WTC11 (cell line): ENCODE measurements around the gene ZNF516. TPM values are rescaled to one million over a fixed set of nuclear protein-coding genes. Genes with fewer than 3 reads are reported as not detected.

ENCODE experiments used
- ATAC-seq: fragments of 200-7000 bp; cut with Tn5 transposase; 2 replicates; pipeline ENCODE4 v1.10.0; 2021; ENCODE audit warnings: mild to moderate bottlenecking, moderate library complexity
- CTCF ChIA-PET: fragments of 300-600 bp; sonication (Branson Sonifier 250); formaldehyde crosslinking; loops from one replicate; lab custom pipeline; 2021; ENCODE audit warnings: antibody characterized with exemption; lab: Charles Lee
- POLR2A ChIA-PET: fragments of 350-600 bp; sonication (Branson Sonifier 250); formaldehyde crosslinking; loops from one replicate; lab custom pipeline; 2021; ENCODE audit warnings: antibody characterized with exemption; lab: Charles Lee
- DNase-seq: peaks from one replicate; pipeline ENCODE4 v3.0.0; 2021; ENCODE audit warnings: low spot score
- H3K27ac Mint-ChIP-seq: 2 replicates; pipeline ENCODE4 v1.8.0; 2021; ENCODE audit warnings: mixed read lengths
- H3K27me3 Mint-ChIP-seq: 2 replicates; pipeline ENCODE4 v1.8.0; 2021; ENCODE audit warnings: low read depth, mild to moderate bottlenecking, moderate library complexity, mixed read lengths
- H3K36me3 Mint-ChIP-seq: 2 replicates; pipeline ENCODE4 v1.8.0; 2021; ENCODE audit warnings: mixed read lengths
- H3K4me1 Mint-ChIP-seq: 2 replicates; pipeline ENCODE4 v1.8.0; 2022; ENCODE audit warnings: mixed read lengths
- H3K4me3 Mint-ChIP-seq: 2 replicates; pipeline ENCODE4 v1.8.0; 2021; ENCODE audit warnings: mild to moderate bottlenecking, moderate library complexity, mixed read lengths
- H3K9me3 Mint-ChIP-seq: 2 replicates; pipeline ENCODE4 v1.8.0; 2021; ENCODE audit warnings: mixed read lengths
- ARID4B ChIP-seq: sonication (generic); formaldehyde crosslinking; IDR thresholded peaks from 2 replicates; pipeline ENCODE4 v1.8.0; 2023; ENCODE audit warnings: missing genetic modification reagents, mild to moderate bottlenecking, borderline replicate concordance
- FOXP1 ChIP-seq: sonication (generic); formaldehyde crosslinking; IDR thresholded peaks from 2 replicates; pipeline ENCODE4 v1.8.0; 2022; ENCODE audit warnings: missing genetic modification reagents, mild to moderate bottlenecking, moderate library complexity, borderline replicate concordance
- JAZF1 ChIP-seq: fragments of 250-450 bp; sonication (Bioruptor Pico); IDR thresholded peaks from 2 replicates; pipeline ENCODE4 v1.9.0; 2021; ENCODE audit warnings: moderate library complexity, mild to moderate bottlenecking, inconsistent platforms
- MYBL2 ChIP-seq: sonication (generic); formaldehyde crosslinking; IDR thresholded peaks from 2 replicates; pipeline ENCODE4 v1.8.1; 2023; ENCODE audit warnings: mild to moderate bottlenecking, moderate library complexity, missing genetic modification reagents
- OVOL2 ChIP-seq: fragments of 250-450 bp; sonication (Bioruptor Pico); IDR thresholded peaks from 2 replicates; pipeline ENCODE4 v1.9.0; 2021; ENCODE audit warnings: mild to moderate bottlenecking, borderline replicate concordance
- PRDM15 ChIP-seq: sonication (generic); formaldehyde crosslinking; IDR thresholded peaks from 2 replicates; pipeline ENCODE4 v1.8.0; 2022; ENCODE audit warnings: missing genetic modification reagents
- TP53 ChIP-seq: sonication (generic); formaldehyde crosslinking; IDR thresholded peaks from 2 replicates; pipeline ENCODE4 v1.8.1; 2023; ENCODE audit warnings: mild to moderate bottlenecking, missing genetic modification reagents
- ZNF121 ChIP-seq: sonication (generic); formaldehyde crosslinking; IDR thresholded peaks from 2 replicates; pipeline ENCODE4 v1.8.0; 2023; ENCODE audit warnings: missing genetic modification reagents
- ZNF232 ChIP-seq: sonication (generic); formaldehyde crosslinking; IDR thresholded peaks from 2 replicates; pipeline ENCODE4 v1.8.0; 2022; ENCODE audit warnings: mild to moderate bottlenecking, missing genetic modification reagents
- total RNA-seq: library from RNA; stranded (reverse); gene quantifications from 3 replicates; pipeline ENCODE4 v1.2.3, GENCODE V29; 2021
- TF ChIP-seq, protein P1 (sequence below): fragments of 250-450 bp; sonication (Bioruptor Pico); IDR thresholded peaks from 2 replicates; pipeline ENCODE4 v1.8.0; 2021; ENCODE audit warnings: mild to moderate bottlenecking
- TF ChIP-seq, protein P2 (sequence below): fragments of 250-450 bp; sonication (Bioruptor Pico); IDR thresholded peaks from 2 replicates; pipeline ENCODE4 v1.9.0; 2021; ENCODE audit warnings: mild to moderate bottlenecking, borderline replicate concordance
- TF ChIP-seq, protein P3 (sequence below): sonication (generic); formaldehyde crosslinking; IDR thresholded peaks from 2 replicates; pipeline ENCODE4 v1.8.0; 2022; ENCODE audit warnings: mild to moderate bottlenecking, missing genetic modification reagents

ZNF516 gene
- total RNA-seq, 1 experiment from 2014 or later, result 58.6 TPM

DNA sequence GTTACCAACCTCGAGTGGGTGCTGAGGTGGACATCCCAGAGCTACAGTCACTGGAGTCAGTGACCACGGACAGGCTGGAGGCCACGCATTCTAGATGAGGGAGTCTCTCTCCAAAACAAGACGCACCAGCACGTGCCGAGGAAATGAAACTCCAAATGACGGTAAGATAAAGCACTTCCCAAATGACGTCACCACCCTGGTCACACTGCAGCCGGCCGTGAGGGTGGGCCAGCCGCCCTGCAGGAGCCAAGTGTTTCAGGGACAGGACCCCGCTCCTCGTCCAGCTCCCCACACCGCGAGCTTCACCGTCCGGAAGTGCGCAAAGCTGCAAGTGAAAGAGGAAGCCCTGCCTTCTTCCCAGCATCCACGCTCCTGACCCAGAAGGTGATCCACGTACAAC is 99.4 kb downstream of the ZNF516 start:
- POLR2A ChIA-PET, result no interaction called here
- H3K27ac Mint-ChIP-seq, result peak overlapping the region; percentile 31; the same call in 1 of the 2 replicates
- H3K36me3 Mint-ChIP-seq, result peaks cover 2% of the 10 kb centered on the region; the same call in 1 of the 2 replicates
- TF ChIP-seq FOXP1 (CRISPR knock-in tag) (no peak), OVOL2 (no peak), JAZF1 (no peak), MYBL2 (CRISPR knock-in tag) (no peak), TP53 (no peak), ZNF121 (CRISPR knock-in tag) (no peak), ZNF232 (no peak)
- TF ChIP-seq, protein P1, sequence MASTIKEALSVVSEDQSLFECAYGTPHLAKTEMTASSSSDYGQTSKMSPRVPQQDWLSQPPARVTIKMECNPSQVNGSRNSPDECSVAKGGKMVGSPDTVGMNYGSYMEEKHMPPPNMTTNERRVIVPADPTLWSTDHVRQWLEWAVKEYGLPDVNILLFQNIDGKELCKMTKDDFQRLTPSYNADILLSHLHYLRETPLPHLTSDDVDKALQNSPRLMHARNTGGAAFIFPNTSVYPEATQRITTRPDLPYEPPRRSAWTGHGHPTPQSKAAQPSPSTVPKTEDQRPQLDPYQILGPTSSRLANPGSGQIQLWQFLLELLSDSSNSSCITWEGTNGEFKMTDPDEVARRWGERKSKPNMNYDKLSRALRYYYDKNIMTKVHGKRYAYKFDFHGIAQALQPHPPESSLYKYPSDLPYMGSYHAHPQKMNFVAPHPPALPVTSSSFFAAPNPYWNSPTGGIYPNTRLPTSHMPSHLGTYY, result no peak
- TF ChIP-seq, protein P2, sequence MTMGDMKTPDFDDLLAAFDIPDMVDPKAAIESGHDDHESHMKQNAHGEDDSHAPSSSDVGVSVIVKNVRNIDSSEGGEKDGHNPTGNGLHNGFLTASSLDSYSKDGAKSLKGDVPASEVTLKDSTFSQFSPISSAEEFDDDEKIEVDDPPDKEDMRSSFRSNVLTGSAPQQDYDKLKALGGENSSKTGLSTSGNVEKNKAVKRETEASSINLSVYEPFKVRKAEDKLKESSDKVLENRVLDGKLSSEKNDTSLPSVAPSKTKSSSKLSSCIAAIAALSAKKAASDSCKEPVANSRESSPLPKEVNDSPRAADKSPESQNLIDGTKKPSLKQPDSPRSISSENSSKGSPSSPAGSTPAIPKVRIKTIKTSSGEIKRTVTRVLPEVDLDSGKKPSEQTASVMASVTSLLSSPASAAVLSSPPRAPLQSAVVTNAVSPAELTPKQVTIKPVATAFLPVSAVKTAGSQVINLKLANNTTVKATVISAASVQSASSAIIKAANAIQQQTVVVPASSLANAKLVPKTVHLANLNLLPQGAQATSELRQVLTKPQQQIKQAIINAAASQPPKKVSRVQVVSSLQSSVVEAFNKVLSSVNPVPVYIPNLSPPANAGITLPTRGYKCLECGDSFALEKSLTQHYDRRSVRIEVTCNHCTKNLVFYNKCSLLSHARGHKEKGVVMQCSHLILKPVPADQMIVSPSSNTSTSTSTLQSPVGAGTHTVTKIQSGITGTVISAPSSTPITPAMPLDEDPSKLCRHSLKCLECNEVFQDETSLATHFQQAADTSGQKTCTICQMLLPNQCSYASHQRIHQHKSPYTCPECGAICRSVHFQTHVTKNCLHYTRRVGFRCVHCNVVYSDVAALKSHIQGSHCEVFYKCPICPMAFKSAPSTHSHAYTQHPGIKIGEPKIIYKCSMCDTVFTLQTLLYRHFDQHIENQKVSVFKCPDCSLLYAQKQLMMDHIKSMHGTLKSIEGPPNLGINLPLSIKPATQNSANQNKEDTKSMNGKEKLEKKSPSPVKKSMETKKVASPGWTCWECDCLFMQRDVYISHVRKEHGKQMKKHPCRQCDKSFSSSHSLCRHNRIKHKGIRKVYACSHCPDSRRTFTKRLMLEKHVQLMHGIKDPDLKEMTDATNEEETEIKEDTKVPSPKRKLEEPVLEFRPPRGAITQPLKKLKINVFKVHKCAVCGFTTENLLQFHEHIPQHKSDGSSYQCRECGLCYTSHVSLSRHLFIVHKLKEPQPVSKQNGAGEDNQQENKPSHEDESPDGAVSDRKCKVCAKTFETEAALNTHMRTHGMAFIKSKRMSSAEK (CRISPR knock-in tag), result no peak
- TF ChIP-seq, protein P3, sequence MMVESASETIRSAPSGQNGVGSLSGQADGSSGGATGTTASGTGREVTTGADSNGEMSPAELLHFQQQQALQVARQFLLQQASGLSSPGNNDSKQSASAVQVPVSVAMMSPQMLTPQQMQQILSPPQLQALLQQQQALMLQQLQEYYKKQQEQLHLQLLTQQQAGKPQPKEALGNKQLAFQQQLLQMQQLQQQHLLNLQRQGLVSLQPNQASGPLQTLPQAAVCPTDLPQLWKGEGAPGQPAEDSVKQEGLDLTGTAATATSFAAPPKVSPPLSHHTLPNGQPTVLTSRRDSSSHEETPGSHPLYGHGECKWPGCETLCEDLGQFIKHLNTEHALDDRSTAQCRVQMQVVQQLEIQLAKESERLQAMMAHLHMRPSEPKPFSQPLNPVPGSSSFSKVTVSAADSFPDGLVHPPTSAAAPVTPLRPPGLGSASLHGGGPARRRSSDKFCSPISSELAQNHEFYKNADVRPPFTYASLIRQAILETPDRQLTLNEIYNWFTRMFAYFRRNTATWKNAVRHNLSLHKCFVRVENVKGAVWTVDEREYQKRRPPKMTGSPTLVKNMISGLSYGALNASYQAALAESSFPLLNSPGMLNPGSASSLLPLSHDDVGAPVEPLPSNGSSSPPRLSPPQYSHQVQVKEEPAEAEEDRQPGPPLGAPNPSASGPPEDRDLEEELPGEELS (CRISPR knock-in tag), result no peak
- H3K9me3 Mint-ChIP-seq, result no peaks in the 10 kb centered on the region
- no peak overlapping the region for H3K4me3 Mint-ChIP-seq
- ATAC-seq (no peak), DNase-seq (no peak)
- H3K27me3 Mint-ChIP-seq, result no peaks in the 10 kb centered on the region
- peaks cover 41% of the 10 kb centered on the region for H3K4me1 Mint-ChIP-seq
- CTCF ChIA-PET, result interaction anchor here (1.2 to 1.8 kb wide), 2 partner anchors 15 to 315 kb away, joined by 5 to 7 read pairs; no protein-coding TSS in a partner anchor

DNA sequence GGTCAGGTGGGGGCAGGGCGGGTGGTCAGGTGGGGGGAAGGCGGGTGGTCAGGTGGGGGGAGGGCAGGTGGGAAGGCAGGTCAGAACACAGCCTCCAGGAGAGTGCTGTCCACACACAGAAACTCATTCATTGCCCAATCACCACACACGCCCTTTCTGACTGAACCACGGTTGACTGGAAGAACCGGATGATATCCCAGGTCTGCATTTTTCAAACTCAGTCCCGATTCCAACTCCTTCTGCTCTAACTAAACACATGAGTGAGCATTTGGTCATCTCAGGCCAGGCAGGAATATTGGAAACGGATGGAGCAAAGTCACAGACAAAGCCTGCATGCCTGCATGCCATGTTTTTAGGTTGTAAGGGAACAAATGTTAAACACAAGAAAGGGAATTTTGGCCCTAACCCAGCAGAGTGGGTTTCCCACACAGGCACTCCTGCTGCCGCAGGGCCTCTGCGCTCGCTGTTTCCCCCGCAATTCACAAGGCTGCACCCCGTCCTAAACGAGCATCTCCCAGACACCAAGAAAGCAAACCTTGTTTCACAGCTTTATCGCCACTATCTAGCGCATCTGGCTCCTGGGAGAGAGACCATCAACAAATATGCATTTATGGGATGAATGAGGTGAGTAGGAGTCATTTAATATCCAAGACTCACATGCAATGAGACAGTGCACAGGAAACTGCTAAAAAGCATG is 100.1 kb downstream of the ZNF516 start:
- Mint-ChIP-seq H3K36me3 (peaks cover 2% of the 10 kb centered on the region; the same call in 1 of the 2 replicates), H3K9me3 (no peaks in the 10 kb centered on the region), H3K4me3 (no peak overlapping the region), H3K27me3 (no peaks in the 10 kb centered on the region), H3K27ac (peak overlapping the region; percentile 72), H3K4me1 (peaks cover 43% of the 10 kb centered on the region)
- DNase-seq (no peak), ATAC-seq (no peak)
- ChIA-PET CTCF (interaction anchor here (1.2 to 1.8 kb wide), 2 partner anchors 14 to 315 kb away, joined by 5 to 7 read pairs; no protein-coding TSS in a partner anchor), POLR2A (no interaction called here)
- no peak for TF ChIP-seq ARID4B (CRISPR knock-in tag)
- 0 out of 2 replicates have a peak, but pooled peaks have one; percentile 31 for TF ChIP-seq PRDM15 (CRISPR knock-in tag)
